HG03045 (cell line): ENCODE data around the gene MRPS25.
A peak's percentile ranks its signal among the peaks of the same experiment; 100 is the strongest.

ENCODE experiments used
- ATAC-seq: cut with Tn5 transposase; IDR thresholded peaks from one replicate; pipeline ENCODE4 v1.9.1; 2021; ENCODE audit warnings: mild to moderate bottlenecking, moderate library complexity; ENCODE audit not compliant: unreplicated experiment

The MRPS25 gene

DNA sequence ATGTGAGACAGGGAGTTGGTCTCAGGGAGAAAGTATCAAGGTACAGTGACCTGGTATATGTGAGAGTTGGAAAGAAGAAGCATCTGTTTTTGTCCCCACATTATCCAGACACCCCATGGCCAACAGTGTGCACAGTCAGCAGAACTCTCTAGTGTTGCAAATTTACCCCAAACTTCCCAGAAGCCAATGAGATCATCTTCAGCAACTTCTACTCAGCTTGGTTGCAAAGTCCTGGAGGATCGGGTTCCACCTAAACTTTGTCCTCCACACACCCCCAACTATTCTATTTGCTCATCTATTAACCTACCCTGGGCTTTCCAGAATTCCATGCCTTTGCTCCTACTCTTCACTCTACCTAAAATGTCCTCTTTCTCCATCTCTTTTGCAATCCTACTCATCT lies 18.1 kb upstream of the MRPS25 start:
- no peak for ATAC-seq

DNA sequence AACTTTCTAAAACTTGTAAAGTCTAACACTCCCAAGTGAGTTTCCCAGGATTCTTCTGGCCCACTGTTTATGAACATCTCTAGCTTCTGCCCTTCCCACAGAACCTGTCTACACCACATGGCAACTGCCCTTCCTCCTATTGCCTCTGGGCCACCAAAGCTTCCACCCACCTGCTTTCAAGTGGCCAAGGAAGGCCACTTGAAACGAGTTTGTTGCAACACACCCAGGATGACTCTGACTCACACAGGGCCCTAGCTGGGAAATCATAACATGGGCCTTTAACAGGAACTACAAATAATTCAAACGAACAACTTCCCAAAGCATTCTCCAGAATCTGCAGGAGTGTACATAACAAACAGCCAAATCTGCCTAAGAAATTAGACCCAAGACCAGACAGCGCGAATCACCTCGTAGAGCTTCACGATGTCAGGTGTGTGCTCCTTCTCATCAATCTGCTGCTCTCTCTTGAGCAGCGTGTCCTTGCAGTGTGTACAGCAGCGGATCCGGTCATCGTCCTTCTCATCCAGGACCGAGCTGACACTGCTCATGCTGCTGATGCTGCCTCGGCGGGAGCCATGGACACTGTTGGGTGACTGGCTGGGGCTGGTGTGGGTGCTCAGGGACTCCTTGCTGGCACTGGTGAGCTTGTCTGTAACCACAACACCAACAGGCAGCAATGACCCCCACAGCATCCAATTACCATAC lies 17.0 kb upstream of the MRPS25 start:
- no peak for ATAC-seq

DNA sequence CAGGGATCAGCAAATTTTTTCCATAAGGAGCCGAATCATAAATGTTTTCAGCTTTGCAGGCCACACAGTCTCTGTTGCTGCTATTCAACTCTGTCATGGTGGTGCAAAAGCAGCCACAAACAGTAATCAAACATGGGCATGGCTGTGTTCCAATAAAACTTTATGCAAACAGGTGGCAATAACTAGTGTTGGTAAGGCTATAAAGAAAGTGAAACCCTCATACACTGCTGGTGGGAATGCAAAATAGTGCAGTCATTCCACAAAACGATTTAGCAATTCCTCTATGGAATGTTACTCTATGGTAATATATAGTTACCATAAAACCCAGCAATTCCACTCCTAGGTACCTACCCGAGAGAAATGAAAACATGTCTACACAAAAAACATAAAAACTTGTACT lies 14.0 kb upstream of the MRPS25 start:
- ATAC-seq = no peak

- ATAC-seq = no peak
Measured at GRCh38 chr3:15074500-15074899, 9.4 kb upstream of the MRPS25 start.

- ATAC-seq = no peak
Measured at GRCh38 chr3:15071699-15072098, 6.6 kb upstream of the MRPS25 start.

GRCh38 chr3:15069441-15069840 lies 4.3 kb upstream of the MRPS25 start:
- ATAC-seq = no peak

DNA sequence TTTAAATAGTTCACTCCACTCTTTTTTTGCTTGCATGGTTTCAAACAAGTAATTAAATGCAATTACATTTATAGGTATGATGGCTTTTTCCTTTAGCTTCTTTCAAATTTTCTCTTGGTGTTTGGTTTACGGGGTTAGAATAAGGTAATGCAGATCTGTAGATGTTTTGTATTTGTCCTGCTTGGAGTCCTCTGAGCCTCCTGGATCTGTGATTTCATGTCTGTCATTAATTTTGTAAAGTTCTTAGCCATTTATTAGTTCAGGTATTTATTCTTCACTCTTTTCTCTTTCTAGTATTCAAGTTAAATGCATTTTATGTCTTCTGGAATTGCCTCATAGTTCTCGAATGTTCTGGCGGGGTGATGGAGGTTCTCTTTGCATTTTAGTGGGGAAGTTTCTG lies 1.4 kb upstream of the MRPS25 start:
- ATAC-seq = no peak

GRCh38 chr3:15065550-15066007 lies 464 bp upstream of the MRPS25 start:
- no peak for ATAC-seq

DNA sequence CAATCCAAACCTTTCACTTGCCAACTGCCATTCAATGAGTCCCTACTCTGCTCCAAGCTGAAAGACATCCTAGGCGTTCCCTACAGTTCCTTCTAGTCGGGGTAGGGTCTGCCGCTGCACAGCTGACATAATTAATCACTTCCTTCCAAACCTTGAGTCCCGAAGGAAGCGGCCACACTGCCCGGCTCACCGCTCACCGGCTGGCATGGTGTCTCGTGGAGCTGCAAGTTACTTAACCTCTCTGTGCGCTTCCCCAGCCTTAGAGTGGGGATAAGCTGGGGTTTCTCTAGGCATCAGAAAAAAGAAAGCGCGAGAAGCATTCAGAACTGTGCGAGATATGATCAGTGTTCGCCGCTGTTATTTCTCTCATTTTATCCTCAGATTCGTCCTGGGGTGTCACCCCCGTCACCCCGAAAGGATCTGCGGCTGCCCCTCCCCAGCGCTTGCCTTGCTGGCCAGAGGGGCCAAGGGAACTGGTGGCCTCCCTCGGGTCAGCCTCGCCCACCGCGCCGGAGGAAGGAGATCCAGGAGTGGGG lies 748 bp downstream of the MRPS25 start:
- peak; percentile 19 for ATAC-seq

DNA sequence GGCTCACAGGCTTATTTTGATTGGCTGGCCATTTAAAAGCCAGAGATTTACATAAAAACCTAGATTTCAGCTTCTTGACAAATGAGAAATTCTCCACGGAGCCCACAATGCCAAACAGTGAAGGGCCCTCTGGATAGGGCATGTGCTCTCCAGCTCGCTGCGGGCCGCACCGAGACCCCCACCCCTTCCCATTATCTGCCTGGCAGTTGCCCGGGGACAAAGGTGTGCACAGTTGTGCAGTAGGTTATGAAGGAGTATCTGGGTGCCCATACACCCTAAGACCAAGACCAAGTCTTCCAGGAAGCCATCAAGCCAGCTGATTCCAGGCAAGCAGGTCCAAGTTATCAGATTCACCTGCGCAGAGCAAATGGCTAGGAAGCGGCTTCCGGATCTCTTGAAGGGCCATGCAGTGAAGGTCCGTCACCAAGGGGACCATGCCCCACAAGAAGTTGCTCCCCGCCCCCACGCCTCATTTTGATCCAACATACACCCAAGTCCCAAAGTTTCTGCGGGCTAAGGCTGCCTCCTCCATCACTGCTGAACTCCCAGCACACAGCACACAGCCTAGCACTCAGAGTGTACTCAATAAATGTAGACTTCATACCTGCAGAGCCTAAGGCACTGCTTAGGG lies 1.3 kb downstream of the MRPS25 start:
- ATAC-seq = no peak

- no peak for ATAC-seq
Measured at GRCh38 chr3:15063238-15063637, 1.9 kb downstream of the MRPS25 start.

DNA sequence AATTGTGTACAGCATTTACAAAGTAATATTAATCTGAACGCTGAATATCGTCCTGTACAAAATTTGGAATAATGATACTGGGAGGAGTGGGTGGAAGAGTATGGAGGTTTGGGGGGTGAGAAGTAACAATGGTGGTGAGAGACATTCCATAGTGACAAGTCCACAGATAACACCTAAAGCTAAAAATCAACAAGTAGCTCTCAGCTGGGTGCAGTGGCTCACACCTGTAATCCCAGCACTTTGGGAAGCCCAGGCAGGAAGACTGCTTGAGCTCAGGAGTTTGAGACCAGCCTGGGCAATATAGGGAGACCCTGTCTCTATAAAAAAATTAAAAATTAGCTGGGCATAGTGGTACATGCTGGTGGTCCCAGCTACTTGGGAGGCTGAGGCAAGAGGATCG lies 5.1 kb downstream of the MRPS25 start:
- ATAC-seq = no peak

DNA sequence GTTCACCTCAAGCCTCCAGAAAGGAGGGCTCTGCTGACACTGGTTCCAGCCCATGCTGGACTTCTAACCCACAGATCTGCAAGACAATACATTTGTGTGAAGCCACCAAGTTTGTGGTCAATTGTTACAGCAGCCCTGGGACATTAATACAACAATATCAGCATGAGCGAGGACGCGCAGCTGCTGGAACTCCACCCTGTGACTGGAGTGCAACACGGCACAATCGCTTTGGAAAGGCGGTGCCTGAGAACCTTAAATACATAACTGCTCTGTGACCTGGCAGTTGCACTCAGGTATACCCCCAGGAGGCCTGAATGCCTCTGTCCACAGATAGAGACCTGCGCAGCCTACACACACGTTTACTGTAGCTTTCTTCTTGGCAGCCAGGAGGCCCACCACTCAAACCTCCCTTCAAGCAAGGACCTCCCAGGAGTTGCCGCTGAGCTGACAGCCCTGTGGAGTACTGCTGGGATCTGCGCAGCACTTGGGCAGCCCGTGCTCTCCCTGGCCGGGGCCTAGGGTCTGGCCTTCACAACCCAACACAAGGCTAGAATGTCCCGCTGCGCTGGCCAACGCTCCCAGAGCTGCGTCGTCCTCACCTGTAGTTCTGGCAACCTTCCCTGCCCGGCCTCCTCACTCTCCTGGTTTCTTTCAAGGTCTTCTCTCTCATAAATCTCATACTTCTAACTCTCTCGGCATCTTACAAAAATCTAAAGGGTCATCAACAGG lies 8.3 kb downstream of the MRPS25 start:
- no peak for ATAC-seq

- ATAC-seq = peak; percentile 51
Measured at GRCh38 chr3:15055019-15055557, 10.0 kb downstream of the MRPS25 start.

DNA sequence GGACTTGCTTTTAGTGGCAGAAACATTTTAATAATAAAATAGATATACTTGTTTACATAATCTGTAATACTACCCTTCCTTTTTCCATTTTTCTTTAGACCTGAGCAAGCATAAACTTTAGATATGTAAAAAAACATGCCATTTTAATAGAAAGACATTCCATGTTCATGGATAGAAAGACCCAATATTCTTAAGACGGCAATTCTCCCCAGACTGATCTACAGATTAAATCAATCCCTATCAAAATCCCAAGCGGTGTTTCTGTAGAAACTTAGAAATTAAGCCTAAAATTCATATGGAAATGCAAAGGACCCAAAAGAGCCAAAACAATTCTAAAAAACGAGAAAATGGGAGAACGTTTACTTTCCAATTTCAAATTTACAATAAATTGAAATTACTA lies 11.6 kb downstream of the MRPS25 start:
- no peak for ATAC-seq

DNA sequence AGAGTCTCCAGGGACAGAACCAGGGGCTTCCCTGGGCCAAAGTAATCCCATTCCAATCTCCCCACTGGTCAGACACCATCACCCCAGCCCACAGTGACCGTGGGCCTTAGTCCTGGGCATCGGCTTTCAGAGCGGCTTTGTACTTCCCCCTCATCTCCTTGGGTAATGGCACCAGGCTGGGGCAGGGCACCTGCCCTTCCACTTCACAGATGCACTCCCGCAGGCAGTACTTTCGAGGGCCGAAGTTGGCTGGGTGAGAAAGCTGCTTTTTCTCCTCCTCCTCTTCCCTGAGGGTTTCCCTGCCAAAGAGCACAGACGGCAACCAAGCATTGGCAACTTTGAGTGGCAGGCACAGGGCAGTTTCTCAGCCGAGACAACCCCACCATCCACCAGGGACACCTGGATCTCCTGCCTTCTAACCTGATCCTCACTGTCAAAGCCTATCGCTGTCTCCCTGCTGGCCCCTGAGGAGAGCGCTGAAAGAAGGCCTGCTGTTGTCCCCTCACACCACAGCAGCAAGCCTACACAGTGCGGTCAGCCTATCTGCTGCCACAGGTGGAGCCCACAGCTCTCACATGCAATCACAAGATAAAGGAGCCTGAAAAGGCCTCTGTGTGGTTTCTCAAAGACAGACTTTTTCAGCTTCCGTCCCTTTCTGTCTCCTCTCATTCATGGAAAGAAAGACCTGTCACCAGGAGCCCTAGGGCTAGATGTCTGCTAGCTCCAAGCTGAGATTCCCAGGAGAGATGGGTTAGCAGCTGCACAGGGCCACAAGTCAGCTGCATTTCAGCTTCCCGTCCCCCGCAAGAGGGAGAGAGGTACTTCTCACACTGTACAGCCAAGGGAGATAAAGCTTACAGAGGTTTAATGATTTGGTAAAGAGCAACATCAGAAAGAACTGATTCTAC lies 12.5 kb downstream of the MRPS25 start:
- ATAC-seq = no peak

DNA sequence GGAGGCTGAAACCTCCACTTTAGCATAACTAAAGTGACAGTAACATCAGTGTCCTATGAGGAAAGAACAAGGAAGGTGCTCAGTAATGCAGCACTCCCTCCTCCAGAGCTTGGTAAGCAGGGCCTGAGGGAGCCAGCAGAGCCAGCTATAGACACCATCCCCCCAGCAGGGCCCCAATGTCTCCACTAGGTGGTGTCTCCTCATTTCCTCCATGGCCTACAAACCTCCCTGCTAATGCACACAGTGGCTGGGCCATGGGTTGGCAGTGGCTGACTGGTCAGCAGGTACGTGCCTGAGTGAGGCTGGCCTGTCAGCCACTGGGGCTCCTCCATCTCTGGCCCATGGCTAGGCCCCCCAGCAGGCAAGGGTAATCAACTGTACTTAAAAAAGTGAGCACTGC lies 13.6 kb downstream of the MRPS25 start:
- ATAC-seq = peak; percentile 57

GRCh38 chr3:15050405-15051092 lies 14.6 kb downstream of the MRPS25 start:
- ATAC-seq = peak; percentile 58

DNA sequence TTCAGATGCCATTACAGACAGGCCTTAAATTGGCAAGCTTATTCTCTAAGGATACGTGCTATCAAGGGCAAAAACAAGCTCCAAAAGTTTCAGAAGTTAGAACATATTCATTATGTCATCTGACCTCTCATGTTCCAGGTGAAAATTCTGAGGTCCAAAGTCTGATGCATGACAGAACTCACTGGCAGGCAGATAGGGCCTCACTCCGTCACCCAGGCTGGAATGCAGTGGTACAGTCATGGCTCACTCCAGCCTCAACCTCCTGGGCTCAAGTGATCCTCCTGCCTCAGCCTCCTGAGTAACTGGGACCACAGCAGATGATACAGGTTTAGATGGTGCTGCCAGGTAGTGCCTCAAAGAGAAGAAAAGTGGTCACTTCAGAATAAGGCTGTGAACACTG lies 15.5 kb downstream of the MRPS25 start:
- no peak for ATAC-seq

DNA sequence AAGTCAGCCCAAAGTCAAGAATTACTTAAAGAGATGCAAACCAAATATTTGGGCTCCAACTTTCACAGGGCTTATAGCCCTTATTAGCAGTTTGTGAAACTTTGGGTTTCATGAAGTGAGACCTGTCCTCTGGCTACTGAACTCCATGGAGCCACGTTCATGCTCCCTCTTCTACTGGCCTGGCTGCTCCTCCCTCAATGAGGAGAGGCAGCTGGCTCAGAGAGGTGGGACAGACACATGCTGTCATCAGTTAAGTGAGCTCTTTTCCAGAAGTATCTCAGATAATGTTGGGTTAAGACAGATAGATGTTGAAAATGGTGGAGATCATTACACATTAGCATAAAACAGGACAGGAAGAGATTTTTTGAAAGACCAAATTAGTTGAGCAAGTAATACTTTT lies 19.4 kb downstream of the MRPS25 start:
- no peak for ATAC-seq
